Prostate gland (tissue), 2 donors: ENCODE data around the gene DAPK1.

Source experiments
- CTCF ChIP-seq, 4 experiments: fragments of 200-600 bp in 2 of 4; fragments of 450-650 bp in 2 of 4; sonication (generic) in 2 of 4; IDR thresholded peaks; 1 replicate in 3 of 4; 2 replicates in 1 of 4; pipeline ENCODE4 v1.5.1; 2016 to 2019; ENCODE audit warnings: antibody characterized with exemption in 4 of 4, mild to moderate bottlenecking in 2 of 4, moderate library complexity in 2 of 4
- POLR2A ChIP-seq: fragments of 450-650 bp; IDR thresholded peaks from one replicate; pipeline ENCODE4 v1.6.1; 2016; ENCODE audit warnings: antibody characterized with exemption, mild to moderate bottlenecking
- POLR2AphosphoS5 ChIP-seq: sonication (generic); formaldehyde crosslinking; IDR thresholded peaks from one replicate; pipeline ENCODE4 v1.6.1; 2017; ENCODE audit warnings: antibody characterized with exemption

GRCh38 chr9:87577746-87578145 lies 80.1 kb downstream of the DAPK1 start:
- TF ChIP-seq POLR2A, result no peak
- TF ChIP-seq POLR2AphosphoS5, result no peak
- TF ChIP-seq CTCF (IDR thresholded peaks at IDR 0.05), result no peak
